Endodermal cell (in vitro differentiated cells): ENCODE data around the gene CCND1. TPM values are rescaled to one million over a fixed set of nuclear protein-coding genes. Genes with fewer than 3 reads are reported as not detected.

ENCODE experiments used
- DNase-seq: peaks from one replicate; pipeline ENCODE4 v3.0.0-alpha.2; 2017
- H3K27ac ChIP-seq: 2 replicates; pipeline ENCODE4 v1.5.1; 2013; ENCODE audit warnings: mild to moderate bottlenecking, low read depth, low read length, moderate library complexity
- H3K27me3 ChIP-seq: 2 replicates; pipeline ENCODE4 v1.6.1; 2013; ENCODE audit warnings: mild to moderate bottlenecking, low read length, moderate library complexity; ENCODE audit not compliant: insufficient read depth, control insufficient read depth, poor library complexity, severe bottlenecking
- H3K36me3 ChIP-seq: 2 replicates; pipeline ENCODE4 v1.7.0; 2013; ENCODE audit warnings: mild to moderate bottlenecking, low read length, moderate library complexity; ENCODE audit not compliant: control insufficient read depth, insufficient read depth
- H3K4me1 ChIP-seq: one replicate; pipeline ENCODE4 v1.7.0; 2013; ENCODE audit warnings: low read length; ENCODE audit not compliant: control insufficient read depth, insufficient read depth
- H3K4me3 ChIP-seq: 2 replicates; pipeline ENCODE4 v1.5.1; 2013; ENCODE audit warnings: mild to moderate bottlenecking, low read length, moderate library complexity
- H3K9ac ChIP-seq: 2 replicates; pipeline ENCODE4 v1.6.1; 2013; ENCODE audit warnings: mild to moderate bottlenecking, low read length, moderate library complexity; ENCODE audit not compliant: poor library complexity, severe bottlenecking; ENCODE audit errors: extremely low read depth
- H3K9me3 ChIP-seq: 2 replicates; pipeline ENCODE4 v1.6.1; 2013; ENCODE audit warnings: mild to moderate bottlenecking, low read length, moderate library complexity; ENCODE audit not compliant: control insufficient read depth
- H3K27ac Mint-ChIP-seq: 2 replicates; pipeline ENCODE4 v1.8.0; 2020; ENCODE audit warnings: mixed read lengths
- H3K27me3 Mint-ChIP-seq: 2 replicates; pipeline ENCODE4 v1.8.0; 2021; ENCODE audit warnings: mild to moderate bottlenecking, mixed read lengths; ENCODE audit not compliant: insufficient read depth
- H3K36me3 Mint-ChIP-seq: 2 replicates; pipeline ENCODE4 v1.8.0; 2020; ENCODE audit warnings: low read depth, mixed read lengths
- H3K4me1 Mint-ChIP-seq: 2 replicates; pipeline ENCODE4 v1.8.0; 2020; ENCODE audit warnings: mixed read lengths
- H3K4me3 Mint-ChIP-seq: 2 replicates; pipeline ENCODE4 v1.8.0; 2020; ENCODE audit warnings: mild to moderate bottlenecking, moderate library complexity, mixed read lengths
- H3K9me3 Mint-ChIP-seq: 2 replicates; pipeline ENCODE4 v1.8.0; 2020; ENCODE audit warnings: mild to moderate bottlenecking, mixed read lengths
- CTCF ChIP-seq: fragments of 200-600 bp; sonication (generic); conservative IDR thresholded peaks from 2 replicates; pipeline ENCODE4 v1.5.0; 2021; ENCODE audit warnings: antibody characterized with exemption, mild to moderate bottlenecking
- WGBS, 2 experiments: methylation state at CpG; one replicate each; pipeline versions ENCODE4 v1.1.5 to v1.1.7; 2013; ENCODE audit warnings: missing lambda C conversion rate in 2 of 2, mixed read lengths in 1 of 2; ENCODE audit not compliant: insufficient coverage in 1 of 2, insufficient read length in 1 of 2; 5-methylcytosine and 5-hydroxymethylcytosine counted together
- total RNA-seq, 2 donors: library from RNA; stranded (reverse); fragmentation: NEBNext Ultra II Directional in 1 of 2; extraction: Animal tissue kit (Norgen Biotek cat#: 25700) in 1 of 2; gene quantifications; 2 replicates in 1 of 2; 3 replicates in 1 of 2; pipeline ENCODE4 v1.2.1, GENCODE V29; 2021

CCND1 gene
- total RNA-seq, 2 donors from 2014 or later, result 65.7 to 214 TPM

- Histone ChIP-seq H3K4me3 (peak overlapping the region; percentile 79), H3K4me1 (peaks cover 11% of the 10 kb centered on the region), H3K9me3 (no peaks in the 10 kb centered on the region), H3K27ac (peak overlapping the region; percentile 91), H3K36me3 (no peaks in the 10 kb centered on the region), H3K27me3 (peaks cover 43% of the 10 kb centered on the region), H3K9ac (peak overlapping the region; percentile 67)
- H3K27ac Mint-ChIP-seq, result peak overlapping the region; percentile 98
- H3K9me3 Mint-ChIP-seq, result no peaks in the 10 kb centered on the region
- TF ChIP-seq CTCF, result no peak
- H3K4me3 Mint-ChIP-seq, result peak overlapping the region; percentile 93
- peaks cover 22% of the 10 kb centered on the region for H3K4me1 Mint-ChIP-seq
- no peaks in the 10 kb centered on the region for H3K36me3 Mint-ChIP-seq
- DNase-seq, result peak; percentile 93
- 1% methylated on average over 13 to 77 of the region's 78 CpGs for WGBS, 2 experiments
- H3K27me3 Mint-ChIP-seq, result peaks cover 7% of the 10 kb centered on the region
Observed at GRCh38 chr11:69637941-69638871, 2.8 kb upstream of the CCND1 start.

GRCh38 chr11:69638941-69639681 is 1.8 kb upstream of the CCND1 start:
- H3K27ac Mint-ChIP-seq, result peak overlapping the region; percentile 91
- Histone ChIP-seq H3K27me3 (peaks cover 43% of the 10 kb centered on the region), H3K4me1 (peaks cover 11% of the 10 kb centered on the region), H3K9me3 (no peaks in the 10 kb centered on the region), H3K36me3 (no peaks in the 10 kb centered on the region), H3K27ac (peak overlapping the region; percentile 91), H3K9ac (peak overlapping the region; percentile 67), H3K4me3 (peak overlapping the region; percentile 79)
- peaks cover 19% of the 10 kb centered on the region for H3K4me1 Mint-ChIP-seq
- peaks cover 7% of the 10 kb centered on the region for H3K27me3 Mint-ChIP-seq
- DNase-seq, result peak; percentile 99
- no peaks in the 10 kb centered on the region for H3K9me3 Mint-ChIP-seq
- H3K4me3 Mint-ChIP-seq, result peak overlapping the region; percentile 93
- TF ChIP-seq CTCF, result no peak
- WGBS, 2 experiments, result 0% methylated on average over 19 to 58 of the region's 64 CpGs
- H3K36me3 Mint-ChIP-seq, result peaks cover 7% of the 10 kb centered on the region

DNA sequence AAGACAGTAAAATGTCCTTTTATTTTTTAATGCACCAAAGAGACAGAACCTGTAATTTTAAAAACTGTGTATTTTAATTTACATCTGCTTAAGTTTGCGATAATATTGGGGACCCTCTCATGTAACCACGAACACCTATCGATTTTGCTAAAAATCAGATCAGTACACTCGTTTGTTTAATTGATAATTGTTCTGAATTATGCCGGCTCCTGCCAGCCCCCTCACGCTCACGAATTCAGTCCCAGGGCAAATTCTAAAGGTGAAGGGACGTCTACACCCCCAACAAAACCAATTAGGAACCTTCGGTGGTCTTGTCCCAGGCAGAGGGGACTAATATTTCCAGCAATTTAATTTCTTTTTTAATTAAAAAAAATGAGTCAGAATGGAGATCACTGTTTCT is 1.1 kb upstream of the CCND1 start:
- 0 to 6% methylated on average over 2 to 8 of the region's 9 CpGs for WGBS, 2 experiments
- peaks cover 12% of the 10 kb centered on the region for H3K4me1 Mint-ChIP-seq
- H3K4me1 ChIP-seq, result peaks cover 5% of the 10 kb centered on the region
- DNase-seq, result no peak
- TF ChIP-seq CTCF, result no peak
- H3K9me3 Mint-ChIP-seq, result no peaks in the 10 kb centered on the region
- peak overlapping the region; percentile 17 for H3K9ac ChIP-seq
- H3K4me3 Mint-ChIP-seq, result peak overlapping the region; percentile 93
- peaks cover 43% of the 10 kb centered on the region for H3K27me3 ChIP-seq
- peaks cover 8% of the 10 kb centered on the region for H3K36me3 Mint-ChIP-seq
- H3K4me3 ChIP-seq, result peak overlapping the region; percentile 79
- no peaks in the 10 kb centered on the region for H3K36me3 ChIP-seq
- H3K9me3 ChIP-seq, result no peaks in the 10 kb centered on the region
- peak overlapping the region; percentile 91 for H3K27ac Mint-ChIP-seq
- peak overlapping the region; percentile 81 for H3K27ac ChIP-seq
- H3K27me3 Mint-ChIP-seq, result peaks cover 7% of the 10 kb centered on the region
